H1 (cell line): ENCODE data around the gene BPHL. TPM values are rescaled to one million over a fixed set of nuclear protein-coding genes. Genes with fewer than 3 reads are reported as not detected.

Source experiments
- CTCF ChIA-PET: fragments of 300-600 bp; sonication (Branson Sonifier 250); formaldehyde crosslinking; loops from one replicate; lab custom pipeline; 2021; ENCODE audit not compliant: partially characterized antibody; lab: Charles Lee
- POLR2A ChIA-PET: fragments of 300-600 bp; sonication (Branson Sonifier 250); formaldehyde crosslinking; loops from one replicate; lab custom pipeline; 2021; ENCODE audit warnings: inconsistent platforms; ENCODE audit not compliant: partially characterized antibody; lab: Charles Lee
- DNase-seq, 2 experiments: peaks; one replicate each; pipeline versions ENCODE4 v3.0.0 to v3.0.0-alpha.2; 2010 to 2022; ENCODE audit warnings: low spot score in 2 of 2, low read depth in 1 of 2, mixed read lengths in 1 of 2
- FAIRE-seq: peaks from 2 replicates; lab custom pipeline; 2011; peaks lifted over from hg19 to GRCh38; lab: Jason Lieb, UNC
- H2AFZ ChIP-seq: 2 replicates; pipeline ENCODE4 v1.8.1; 2012; ENCODE audit warnings: low read length, inconsistent platforms
- H2AK5ac ChIP-seq: 2 replicates; pipeline ENCODE4 v1.6.1; 2013; ENCODE audit warnings: low read depth, low read length
- H2BK120ac ChIP-seq: replicated peaks from 2 replicates; pipeline ENCODE3; 2013; ENCODE audit warnings: low read depth, low read length, inconsistent platforms
- H2BK12ac ChIP-seq: 2 replicates; pipeline ENCODE4 v1.6.1; 2013; ENCODE audit warnings: low read depth, low read length
- H2BK15ac ChIP-seq: 2 replicates; pipeline ENCODE4 v1.6.1; 2013; ENCODE audit warnings: low read length
- H2BK20ac ChIP-seq: 2 replicates; pipeline ENCODE4 v1.6.1; 2013; ENCODE audit warnings: low read length
- H2BK5ac ChIP-seq: 2 replicates; pipeline ENCODE4 v1.6.1; 2013; ENCODE audit warnings: low read depth, low read length
- H3K14ac ChIP-seq: 2 replicates; pipeline ENCODE4 v1.6.1; 2013; ENCODE audit warnings: inconsistent platforms; ENCODE audit not compliant: insufficient read length
- H3K18ac ChIP-seq: 2 replicates; pipeline ENCODE4 v1.6.1; 2013; ENCODE audit warnings: low read length; ENCODE audit errors: extremely low read depth
- H3K23ac ChIP-seq: 2 replicates; pipeline ENCODE4 v1.6.1; 2013; ENCODE audit warnings: inconsistent platforms; ENCODE audit not compliant: insufficient read length
- H3K23me2 ChIP-seq: 2 replicates; pipeline ENCODE4 v1.6.1; 2013; ENCODE audit warnings: low read depth, low read length
- H3K27ac ChIP-seq: 2 replicates; pipeline ENCODE4 v1.6.1; 2011; ENCODE audit warnings: low read depth, low read length, inconsistent platforms
- H3K27me3 ChIP-seq, 4 experiments: replicated peaks in 1 of 4; 1 replicate in 1 of 4; 2 replicates in 3 of 4; pipeline versions ENCODE4 v1.6.1 to v1.8.1; 2011 to 2013; ENCODE audit warnings: low read length in 3 of 4, mild to moderate bottlenecking in 3 of 4, inconsistent platforms in 2 of 4, mixed read lengths in 2 of 4, moderate library complexity in 1 of 4; ENCODE audit not compliant: control insufficient read depth in 3 of 4, insufficient read depth in 3 of 4; ENCODE audit errors: extremely low read depth in 1 of 4
- H3K36me3 ChIP-seq, 4 experiments: 2 replicates each; pipeline versions ENCODE4 v1.6.1 to v1.8.1; 2011 to 2013; ENCODE audit warnings: mild to moderate bottlenecking in 4 of 4, low read length in 3 of 4, moderate library complexity in 2 of 4, control low read depth in 1 of 4, inconsistent platforms in 1 of 4; ENCODE audit not compliant: insufficient read depth in 4 of 4, control insufficient read depth in 2 of 4
- H3K4ac ChIP-seq: replicated peaks from 2 replicates; pipeline ENCODE3; 2013; ENCODE audit warnings: low read length, low read depth, mixed read lengths, inconsistent platforms; ENCODE audit not compliant: insufficient read length
- H3K4me1 ChIP-seq, 4 experiments: replicated peaks in 1 of 4; 1 replicate in 1 of 4; 2 replicates in 3 of 4; pipeline versions ENCODE4 v1.6.1 to v1.8.1; 2011 to 2013; ENCODE audit warnings: low read length in 3 of 4, inconsistent platforms in 2 of 4, mixed read lengths in 1 of 4; ENCODE audit not compliant: insufficient read depth in 4 of 4, control insufficient read depth in 3 of 4
- H3K4me2 ChIP-seq, 2 experiments: 2 replicates each; pipeline versions ENCODE4 v1.6.1 to v1.8.1; 2011 to 2013; ENCODE audit warnings: low read depth in 2 of 2, low read length in 2 of 2, control low read depth in 1 of 2, inconsistent platforms in 1 of 2, mild to moderate bottlenecking in 1 of 2; ENCODE audit not compliant: insufficient read depth in 1 of 2
- H3K4me3 ChIP-seq, 4 experiments: fragments of 200-600, 300-600 bp in 1 of 4; sonication (generic), shearing (Covaris generic), sonication (Bioruptor Twin) in 1 of 4; 2 replicates each; pipeline versions ENCODE4 v1.5.1 to v1.8.1; 2011 to 2016; ENCODE audit warnings: low read length in 4 of 4, low read depth in 3 of 4, control low read depth in 2 of 4, inconsistent platforms in 2 of 4, mild to moderate bottlenecking in 2 of 4, mixed read lengths in 1 of 4, moderate library complexity in 1 of 4; ENCODE audit not compliant: insufficient read depth in 2 of 4; ENCODE audit errors: extremely low read depth in 1 of 4
- H3K56ac ChIP-seq: replicated peaks from 2 replicates; pipeline ENCODE3; 2013; ENCODE audit warnings: low read depth, mild to moderate bottlenecking, mixed read lengths, low read length, inconsistent platforms; ENCODE audit not compliant: insufficient read length
- H3K79me1 ChIP-seq: 2 replicates; pipeline ENCODE4 v1.6.1; 2013; ENCODE audit warnings: low read depth, low read length, control low read depth
- H3K79me2 ChIP-seq, 2 experiments: 2 replicates each; pipeline versions ENCODE4 v1.6.1 to v1.8.1; 2012 to 2013; ENCODE audit warnings: low read length in 2 of 2, mild to moderate bottlenecking in 2 of 2, inconsistent platforms in 1 of 2; ENCODE audit not compliant: insufficient read depth in 2 of 2, control insufficient read depth in 1 of 2
- H3K9ac ChIP-seq, 4 experiments: replicated peaks in 1 of 4; 1 replicate in 1 of 4; 2 replicates in 3 of 4; pipeline versions ENCODE4 v1.6.1 to v1.8.1; 2011 to 2013; ENCODE audit warnings: low read depth in 3 of 4, low read length in 3 of 4, control low read depth in 2 of 4, mild to moderate bottlenecking in 2 of 4, moderate library complexity in 2 of 4, inconsistent platforms in 1 of 4; ENCODE audit errors: extremely low read depth in 1 of 4
- H3K9me3 ChIP-seq, 2 experiments: 2 replicates each; pipeline versions ENCODE4 v1.6.1 to v1.8.1; 2012 to 2013; ENCODE audit warnings: mild to moderate bottlenecking in 2 of 2, moderate library complexity in 2 of 2, control low read depth in 1 of 2, inconsistent platforms in 1 of 2, low read depth in 1 of 2, low read length in 1 of 2, mixed read lengths in 1 of 2; ENCODE audit not compliant: insufficient read depth in 2 of 2
- H4K20me1 ChIP-seq, 2 experiments: replicated peaks in 1 of 2; 2 replicates each; pipeline versions ENCODE3 to v1.8.1; 2011 to 2013; ENCODE audit warnings: inconsistent platforms in 2 of 2, low read length in 2 of 2, mild to moderate bottlenecking in 1 of 2; ENCODE audit not compliant: insufficient read depth in 2 of 2, control insufficient read depth in 1 of 2
- H4K5ac ChIP-seq: 2 replicates; pipeline ENCODE4 v1.6.1; 2013; ENCODE audit warnings: low read length, low read depth, mixed read lengths, inconsistent platforms; ENCODE audit not compliant: insufficient read length
- H4K8ac ChIP-seq: 2 replicates; pipeline ENCODE4 v1.8.0; 2013; ENCODE audit warnings: mild to moderate bottlenecking, moderate library complexity, low read length, inconsistent platforms; ENCODE audit not compliant: insufficient read depth; ENCODE audit errors: extremely low read depth
- H4K91ac ChIP-seq: replicated peaks from 2 replicates; pipeline ENCODE3; 2013; ENCODE audit warnings: low read length, mixed read lengths, inconsistent platforms; ENCODE audit not compliant: insufficient read length
- ASH2L ChIP-seq: fragments of 200-600, 300-600 bp; sonication (generic); IDR thresholded peaks from one replicate; pipeline ENCODE4 v1.7.1; 2017; ENCODE audit warnings: low read length
- BCL11A ChIP-seq, 2 experiments: IDR thresholded peaks; one replicate each; pipeline ENCODE4 v1.6.1; 2011; ENCODE audit warnings: low read depth in 2 of 2, low read length in 2 of 2, mild to moderate bottlenecking in 2 of 2
- CBX8 ChIP-seq: fragments of 300-800, 300-1000 bp; sonication (generic); IDR thresholded peaks from 2 replicates; pipeline ENCODE4 v1.7.1; 2016; ENCODE audit warnings: low read depth, low read length, borderline replicate concordance
- CHD1 ChIP-seq: IDR thresholded peaks from 2 replicates; pipeline ENCODE4 v1.6.1; 2012; ENCODE audit warnings: low read depth, low read length, improper control_type of control experiment
- EGR1 ChIP-seq: IDR thresholded peaks from 2 replicates; pipeline ENCODE4 v1.6.1; 2011; ENCODE audit warnings: low read depth, low read length, borderline replicate concordance
- GABPA ChIP-seq: IDR thresholded peaks from 2 replicates; pipeline ENCODE4 v1.6.1; 2011; ENCODE audit warnings: mild to moderate bottlenecking, low read length, moderate library complexity, borderline replicate concordance; ENCODE audit not compliant: insufficient read depth
- JUN ChIP-seq: IDR thresholded peaks from 2 replicates; pipeline ENCODE4 v1.6.1; 2011; ENCODE audit warnings: low read depth, mild to moderate bottlenecking, improper control_type of control experiment, low read length
- JUND ChIP-seq: IDR thresholded peaks from 2 replicates; pipeline ENCODE4 v1.6.1; 2011; ENCODE audit warnings: mild to moderate bottlenecking, improper control_type of control experiment, low read length
- KDM1A ChIP-seq: fragments of 200-600, 300-600 bp; sonication (generic); IDR thresholded peaks from 2 replicates; pipeline ENCODE4 v1.7.1; 2016; ENCODE audit warnings: mild to moderate bottlenecking, low read length, borderline replicate concordance
- KDM5A ChIP-seq: fragments of 200-600 bp; IDR thresholded peaks from 2 replicates; pipeline ENCODE4 v1.7.1; 2012; ENCODE audit warnings: mild to moderate bottlenecking, low read length, inconsistent platforms, mixed read lengths
- POU5F1 ChIP-seq: IDR thresholded peaks from 2 replicates; pipeline ENCODE4 v1.6.1; 2011; ENCODE audit warnings: low read depth, mild to moderate bottlenecking, low read length, moderate library complexity
- RXRA ChIP-seq: IDR thresholded peaks from 2 replicates; pipeline ENCODE4 v1.6.1; 2011; ENCODE audit warnings: low read depth, mild to moderate bottlenecking, low read length, moderate library complexity; ENCODE audit not compliant: insufficient read depth
- TEAD4 ChIP-seq: IDR thresholded peaks from 2 replicates; pipeline ENCODE4 v1.6.1; 2012; ENCODE audit warnings: low read depth, low read length, inconsistent platforms, mixed read lengths
- YY1 ChIP-seq: IDR thresholded peaks from 2 replicates; pipeline ENCODE4 v1.6.1; 2011; ENCODE audit warnings: low read depth, mild to moderate bottlenecking, low read length
- WGBS, 2 experiments: shearing (Covaris generic) in 1 of 2; methylation state at CpG; one replicate each; pipeline versions ENCODE4 v1.1.6 to v1.1.7; 2013 to 2015; ENCODE audit warnings: low lambda C conversion rate in 2 of 2, mixed read lengths in 2 of 2, inconsistent platforms in 1 of 2, low coverage in 1 of 2, missing lambda C conversion rate in 1 of 2; ENCODE audit not compliant: insufficient replicate concordance in 2 of 2, insufficient coverage in 1 of 2, insufficient read length in 1 of 2; ENCODE audit errors: extremely low coverage in 1 of 2, missing lambda C conversion rate in 1 of 2; 5-methylcytosine and 5-hydroxymethylcytosine counted together
- polyA plus RNA-seq, 7 experiments: library from polyadenylated mRNA; depleted of rRNA in 3 of 7; stranded (reverse) in 5 of 7; unstranded in 2 of 7; fragments of >200 nt in 5 of 7; fragments of 200-250 nt in 2 of 7; gene quantifications; 1 replicate in 5 of 7; 2 replicates in 1 of 7; 4 replicates in 1 of 7; pipeline versions ENCODE4 v1.2.1 to v1.2.3, GENCODE V29; 2011 to 2013; ENCODE audit warnings: missing spikeins in 2 of 7, mixed read lengths in 2 of 7
- total RNA-seq: library from RNA; stranded (reverse); fragmentation: NEBNext Ultra II Directional; extraction: Animal tissue kit (Norgen Biotek cat#: 25700); gene quantifications from 2 replicates; pipeline ENCODE4 v1.2.1, GENCODE V29; 2021

Gene BPHL
- total and polyA plus RNA-seq, 2 of the 8 experiments (the other 6 are each of a cell fraction or from before 2014, with no cell fraction given): 24.4 to 36.4 TPM

GRCh38 chr6:3077430-3077829 is 41.1 kb upstream of the BPHL start:
- no peaks in the 10 kb centered on the region for H4K20me1 ChIP-seq

More at GRCh38 chr6:3077430-3077829, 41.1 kb upstream of the BPHL start:
- Histone ChIP-seq H4K8ac (no peak overlapping the region), H3K4ac (peak overlapping the region; percentile 58), H3K79me1 (peaks cover 7% of the 10 kb centered on the region), H3K56ac (no peak overlapping the region), H2AK5ac (peak overlapping the region; percentile 96; the same call in 1 of the 2 replicates), H3K4me1 (peaks cover 3 to 28% (median 12%) of the 10 kb centered on the region in 4 experiments; a peak in 6 of 7 replicates), H3K27me3 (no peaks in the 10 kb centered on the region), H3K14ac (no peak overlapping the region), H2BK120ac (peak overlapping the region; percentile 19), H3K23ac (no peak overlapping the region), H3K23me2 (no peaks in the 10 kb centered on the region; the same call in 1 of the 2 replicates), H3K27ac (no peak overlapping the region; the same call in 1 of the 2 replicates), H2BK12ac (peak overlapping the region; percentile 98; the same call in 1 of the 2 replicates), H2BK15ac (peak overlapping the region; percentile 97; the same call in 1 of the 2 replicates), H4K5ac (peak overlapping the region; percentile 3), H3K4me3 (no peak overlapping the region), H3K9me3 (peaks cover 0 to 5% of the 10 kb centered on the region in 2 experiments; a peak in 2 of 4 replicates), H3K18ac (peak overlapping the region; percentile 80), H2BK20ac (peak overlapping the region; percentile 94), H3K9ac (no peak overlapping the region), H2BK5ac (peak overlapping the region; percentile 99; the same call in 1 of the 2 replicates), H3K79me2 (peaks cover 3 to 29% of the 10 kb centered on the region in 2 experiments; a peak in 2 of 4 replicates), H3K36me3 (peaks cover 0 to 51% (median 20%) of the 10 kb centered on the region in 4 experiments; a peak in 6 of 8 replicates), H4K91ac (peak overlapping the region; percentile 92), H2AFZ (no peak overlapping the region), H3K4me2 (no peak overlapping the region)
- 87% methylated on average over 9 of the region's 9 CpGs; no CpG with 5 or more reads in 1 of the 2 experiments for WGBS, 2 experiments
- TF ChIP-seq ASH2L (no peak), JUND (no peak), CBX8 (no peak), YY1 (no peak), POU5F1 (no peak), RXRA (no peak), EGR1 (no peak), BCL11A (IDR thresholded peaks at IDR 0.05; ENCODE audit: low read depth in 2 of 2, low read length in 2 of 2) (no peak), KDM5A (no peak), CHD1 (no peak), TEAD4 (no peak), JUN (no peak), GABPA (no peak), KDM1A (no peak)
- ChIA-PET CTCF (no interaction called here), POLR2A (interaction anchor here (0.6 to 1.2 kb wide), 2 partner anchors 9 kb away, joined by 3 read pairs; partner anchors contain the start of gene RIPK1)
- DNase-seq: no peak
- FAIRE-seq: no peak
